GM18499 (cell line): ENCODE measurements around the gene ZNF101.
"Not testable (repeated sequence)": the region's sequence is repeated elsewhere in the genome, so short reads cannot be mapped to it uniquely, and the experiment has no call there.

Source experiments
- ATAC-seq: cut with Tn5 transposase; IDR thresholded peaks from one replicate; pipeline ENCODE4 v1.9.1; 2021; ENCODE audit warnings: moderate number of reproducible peaks; ENCODE audit not compliant: insufficient read depth, unreplicated experiment

ZNF101 gene

DNA sequence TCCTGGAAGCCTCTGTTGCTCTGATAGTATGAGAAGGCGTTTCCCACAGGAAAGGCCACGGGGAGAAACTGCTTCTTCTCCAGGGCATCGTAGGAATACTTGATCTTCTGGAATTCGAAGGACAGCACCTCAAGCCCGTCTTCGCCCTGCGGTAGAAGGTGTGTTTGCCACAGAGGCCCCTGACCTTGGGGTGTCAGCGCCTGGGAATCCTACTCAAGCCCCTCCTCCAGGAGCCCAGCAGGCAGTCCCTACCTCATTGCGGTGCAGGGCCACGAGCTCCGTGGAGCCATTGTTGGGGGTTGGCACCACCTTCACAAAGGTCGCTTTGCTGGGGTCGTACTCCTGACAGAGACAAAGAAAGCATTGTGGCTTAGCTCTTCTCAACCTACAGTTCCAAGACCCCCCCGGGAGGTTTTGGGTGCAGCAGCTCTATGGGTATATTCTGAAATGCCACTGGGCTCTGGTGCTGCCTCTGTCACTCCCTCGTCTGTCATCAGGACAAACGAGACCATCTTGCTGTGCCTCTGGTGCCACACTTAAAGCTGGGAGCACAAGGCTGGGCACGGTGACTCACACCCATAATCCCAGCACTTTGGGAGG is 8.9 kb upstream of the ZNF101 start:
- ATAC-seq, result no peak

DNA sequence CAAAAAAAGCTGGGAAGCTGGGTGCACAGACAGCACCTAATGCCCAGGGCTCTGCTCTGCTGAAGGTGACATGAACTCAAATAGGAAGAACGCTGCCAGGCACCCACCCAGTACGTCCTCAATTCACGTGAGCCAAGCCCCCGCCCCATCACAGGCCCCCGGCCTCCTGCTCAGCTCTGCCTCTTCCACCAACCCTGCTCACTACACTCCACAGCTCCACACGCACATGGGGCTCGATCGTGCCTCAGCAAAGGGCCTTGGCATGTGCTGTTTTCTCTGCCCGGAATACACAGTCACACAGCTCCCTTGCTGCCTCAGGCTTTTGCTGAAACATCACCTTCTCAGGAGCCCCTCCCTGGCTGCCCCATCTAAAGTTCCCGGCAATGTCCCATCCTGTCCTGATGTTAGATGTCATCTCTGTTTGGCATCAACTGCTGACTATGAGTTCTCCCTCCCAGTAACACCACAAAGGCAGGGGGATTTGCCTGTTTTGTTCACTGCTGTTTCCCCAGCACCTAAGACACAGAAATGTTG is 7.4 kb upstream of the ZNF101 start:
- no peak for ATAC-seq

DNA sequence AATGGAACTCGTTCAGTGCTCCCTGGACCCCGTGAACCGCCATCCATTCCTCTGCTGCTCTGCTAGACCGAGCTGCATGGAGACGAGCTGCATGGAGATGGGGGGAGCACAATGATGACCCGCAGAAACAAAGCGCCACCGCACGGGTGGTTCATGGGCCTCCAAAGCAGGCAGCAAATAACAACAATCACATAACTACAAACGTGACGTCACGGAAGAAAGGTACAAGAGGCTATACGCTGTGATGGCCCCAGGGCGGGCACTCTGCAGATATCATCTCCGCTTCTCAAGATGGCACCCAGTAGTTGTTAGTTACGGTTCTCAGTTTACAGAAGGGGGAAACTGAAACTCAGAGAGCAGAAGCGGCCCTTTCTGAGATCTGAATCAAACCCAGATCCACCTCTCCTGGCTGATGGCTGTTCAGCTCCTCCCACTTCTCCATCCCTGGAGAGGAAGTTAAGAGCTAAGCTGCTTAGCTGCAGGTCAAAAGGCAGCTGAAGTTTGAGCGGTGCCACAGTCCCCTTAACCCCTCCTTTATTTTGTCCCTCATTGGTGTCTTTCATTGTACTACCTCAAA is 6.9 kb upstream of the ZNF101 start:
- no peak for ATAC-seq

DNA sequence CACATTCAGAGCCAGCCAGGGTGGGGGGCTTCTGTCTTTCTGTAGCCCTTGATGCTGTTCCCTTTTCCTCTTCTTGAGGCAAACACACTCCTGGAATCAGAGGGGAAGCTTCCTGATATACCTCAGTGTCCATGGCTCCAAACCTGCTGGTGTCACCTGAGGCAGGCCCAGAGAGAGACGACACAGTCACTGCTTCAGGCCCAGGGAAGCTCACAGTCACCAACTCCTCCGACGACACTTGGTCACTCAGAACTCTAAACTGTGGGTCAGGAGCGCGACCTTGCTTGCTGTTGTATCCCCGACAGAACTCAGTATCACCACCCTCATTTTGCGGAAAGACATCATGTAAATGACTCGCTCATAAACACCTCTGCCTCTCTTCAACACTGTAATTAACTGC is 6.3 kb upstream of the ZNF101 start:
- ATAC-seq, result no peak

DNA sequence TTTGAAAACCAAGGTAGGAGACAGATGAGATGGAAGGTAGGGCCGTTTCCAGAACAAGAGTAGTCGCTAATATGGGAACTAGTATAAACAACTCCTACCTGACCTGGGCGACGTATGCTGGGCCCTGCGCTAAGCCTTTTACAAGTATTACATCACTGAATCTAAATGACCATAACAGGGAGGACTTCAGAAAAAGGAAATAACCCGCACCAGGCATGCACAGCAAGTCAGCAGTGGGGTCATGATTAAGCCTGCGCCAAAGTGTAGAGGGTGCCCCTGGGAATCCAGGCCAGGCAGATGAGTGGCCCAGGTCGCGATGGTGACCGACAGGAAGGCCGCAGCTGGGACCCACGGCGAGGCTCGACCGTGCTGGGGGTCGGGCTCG is 5.8 kb upstream of the ZNF101 start:
- no peak for ATAC-seq

DNA sequence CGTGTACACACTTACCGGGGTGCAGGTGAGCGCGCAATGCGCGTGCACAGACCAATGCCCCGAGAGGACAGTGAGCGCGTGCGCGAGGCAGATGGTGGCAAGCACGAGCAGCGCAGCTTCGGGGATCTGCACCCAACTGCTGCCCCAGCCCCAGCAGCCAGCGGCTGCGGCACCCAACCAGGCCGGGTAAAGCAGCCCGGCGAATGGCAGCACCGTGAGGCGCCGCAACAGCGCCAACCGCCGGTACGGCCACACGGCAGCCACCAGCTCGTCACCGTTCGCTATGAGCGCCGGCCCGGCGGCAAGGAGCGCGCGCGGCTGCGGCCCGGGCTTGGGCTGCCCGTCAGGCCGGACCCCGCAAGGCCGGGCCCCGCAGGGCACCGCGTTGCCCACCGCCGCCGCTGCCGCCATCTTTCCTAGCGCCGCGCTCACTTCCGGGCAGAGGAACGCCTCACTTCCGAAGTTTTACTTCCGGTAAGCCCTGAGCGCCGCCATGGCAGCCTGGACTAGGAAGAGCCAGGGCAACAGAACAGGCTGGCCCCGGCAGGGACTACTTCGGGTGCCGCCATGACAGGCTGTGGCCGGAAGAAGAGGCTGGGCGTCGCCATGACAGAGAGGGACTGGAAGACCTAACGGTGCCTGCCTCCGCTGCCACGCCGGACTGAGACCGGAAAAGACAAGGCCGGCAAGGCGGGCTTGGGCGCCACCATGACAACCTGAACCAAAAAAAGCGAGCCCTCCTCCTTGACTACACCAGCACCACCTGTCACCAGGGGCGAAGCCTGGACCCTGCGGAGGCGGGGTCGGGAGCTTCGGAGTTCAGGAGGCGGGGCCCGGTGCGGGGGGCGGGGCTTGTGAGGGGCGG is 5.2 kb upstream of the ZNF101 start, which contains the start of gene ATP13A1:
Gene ATP13A1 (minus strand): TSS at position 421 of the 865 bp plus-strand sequence. CDS start 10 bp downstream, at position 411.
- peak; percentile 48 for ATAC-seq

DNA sequence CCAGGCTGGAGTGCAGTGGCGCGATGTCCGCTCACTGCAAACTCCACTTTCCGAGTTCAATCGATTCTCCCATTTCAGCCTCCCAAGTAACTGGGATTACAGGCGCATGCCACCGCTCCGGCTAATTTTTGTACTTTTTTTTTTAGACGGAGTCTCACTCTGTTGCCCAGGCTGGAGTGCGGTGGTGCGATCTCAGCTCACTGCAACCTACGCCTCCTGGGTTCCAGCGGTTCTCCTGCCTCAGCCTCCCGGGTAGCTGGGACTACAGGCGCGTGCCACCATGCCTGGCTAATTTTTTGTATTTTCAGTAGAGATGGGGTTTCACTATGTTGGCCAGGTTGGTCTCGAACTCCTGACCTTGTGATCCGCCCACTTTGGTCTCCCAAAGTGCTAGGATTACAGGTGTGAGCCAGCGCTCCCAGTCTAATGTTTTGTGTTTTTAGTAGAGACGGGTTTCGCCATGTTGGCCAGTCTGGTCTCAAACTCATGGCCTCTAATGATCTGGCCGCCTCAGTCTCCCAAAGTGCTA is 3.2 kb upstream of the ZNF101 start:
- not testable (repeated sequence) for ATAC-seq

DNA sequence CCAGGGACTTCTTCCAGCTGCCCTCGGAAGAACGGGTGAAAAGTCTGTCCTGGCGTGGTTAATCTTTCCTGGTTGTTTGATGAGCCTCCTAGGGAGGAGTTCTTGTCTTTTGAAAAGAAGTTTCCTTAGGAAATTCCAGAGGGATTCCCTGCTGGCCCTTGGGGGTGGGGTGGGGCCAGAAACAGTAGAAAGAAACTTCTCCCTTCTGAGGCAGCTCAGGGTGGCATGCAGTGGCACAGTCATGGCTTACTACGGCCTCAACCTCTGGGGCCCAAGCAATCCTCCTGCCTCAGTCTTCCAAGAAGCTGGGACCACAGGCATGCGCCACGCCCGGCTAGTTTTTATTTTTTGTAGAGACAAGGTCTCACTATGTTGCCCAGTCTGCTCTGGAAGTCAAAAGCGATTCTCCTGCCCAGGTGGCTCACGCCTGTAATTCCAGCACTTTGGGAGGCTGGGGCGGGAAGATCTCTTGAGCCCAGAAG is 1.5 kb downstream of the ZNF101 start:
- no peak for ATAC-seq

DNA sequence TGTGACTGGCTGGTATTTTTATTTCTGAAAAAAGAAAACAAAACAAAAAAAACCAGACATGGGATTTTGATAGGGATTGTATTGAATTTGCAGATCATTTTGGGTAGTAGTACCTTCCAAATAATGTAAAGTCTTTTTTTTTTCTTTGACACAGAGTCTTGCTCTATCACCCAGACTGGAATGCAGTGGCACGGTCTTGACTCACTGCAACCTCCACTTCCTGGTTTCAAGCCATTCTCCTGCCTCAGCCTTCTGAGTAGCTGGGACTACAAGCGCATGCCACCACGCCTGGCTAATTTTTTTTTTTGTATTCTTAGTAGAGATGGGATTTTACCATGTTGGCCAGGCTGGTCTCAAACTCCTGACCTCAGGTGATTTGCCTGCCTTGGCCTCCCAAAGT is 4.2 kb downstream of the ZNF101 start:
- no peak for ATAC-seq

DNA sequence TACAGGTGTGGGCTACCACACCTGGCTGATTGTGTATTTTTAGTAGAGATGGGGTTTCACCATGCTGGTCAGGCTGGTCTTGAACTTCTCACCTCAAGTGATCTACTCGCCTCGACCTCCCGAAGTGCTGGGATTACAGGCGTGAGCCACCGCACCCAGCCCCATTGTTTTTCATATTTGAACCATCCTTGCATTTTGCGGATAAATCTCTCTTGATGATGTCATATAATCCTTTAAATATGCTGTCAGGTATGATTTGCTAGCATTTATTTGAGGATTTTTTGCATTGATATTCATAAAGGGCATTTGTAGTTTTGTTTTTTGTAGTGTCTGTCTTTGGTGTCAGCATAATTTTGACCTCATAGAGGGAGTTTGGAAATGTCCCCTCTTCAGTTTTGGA is 5.7 kb downstream of the ZNF101 start:
- ATAC-seq, result no peak

DNA sequence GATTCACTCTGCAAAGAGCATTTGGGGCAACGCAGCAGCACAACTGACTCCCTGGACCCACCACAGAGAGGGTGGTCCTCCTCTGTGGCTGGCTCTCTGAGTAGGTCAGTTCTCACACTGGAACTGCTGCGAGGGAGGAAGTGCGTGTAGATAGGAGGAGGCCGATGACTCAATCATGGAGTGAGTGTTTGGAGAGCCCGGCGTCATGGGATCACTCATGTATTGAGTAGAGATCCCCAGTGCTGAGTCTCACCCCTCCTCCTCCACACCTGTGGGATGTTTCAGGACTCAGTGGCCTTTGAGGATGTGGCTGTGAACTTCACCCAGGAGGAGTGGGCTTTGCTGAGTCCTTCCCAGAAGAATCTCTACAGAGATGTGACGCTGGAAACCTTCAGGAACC is 8.9 kb downstream of the ZNF101 start:
- no peak for ATAC-seq

DNA sequence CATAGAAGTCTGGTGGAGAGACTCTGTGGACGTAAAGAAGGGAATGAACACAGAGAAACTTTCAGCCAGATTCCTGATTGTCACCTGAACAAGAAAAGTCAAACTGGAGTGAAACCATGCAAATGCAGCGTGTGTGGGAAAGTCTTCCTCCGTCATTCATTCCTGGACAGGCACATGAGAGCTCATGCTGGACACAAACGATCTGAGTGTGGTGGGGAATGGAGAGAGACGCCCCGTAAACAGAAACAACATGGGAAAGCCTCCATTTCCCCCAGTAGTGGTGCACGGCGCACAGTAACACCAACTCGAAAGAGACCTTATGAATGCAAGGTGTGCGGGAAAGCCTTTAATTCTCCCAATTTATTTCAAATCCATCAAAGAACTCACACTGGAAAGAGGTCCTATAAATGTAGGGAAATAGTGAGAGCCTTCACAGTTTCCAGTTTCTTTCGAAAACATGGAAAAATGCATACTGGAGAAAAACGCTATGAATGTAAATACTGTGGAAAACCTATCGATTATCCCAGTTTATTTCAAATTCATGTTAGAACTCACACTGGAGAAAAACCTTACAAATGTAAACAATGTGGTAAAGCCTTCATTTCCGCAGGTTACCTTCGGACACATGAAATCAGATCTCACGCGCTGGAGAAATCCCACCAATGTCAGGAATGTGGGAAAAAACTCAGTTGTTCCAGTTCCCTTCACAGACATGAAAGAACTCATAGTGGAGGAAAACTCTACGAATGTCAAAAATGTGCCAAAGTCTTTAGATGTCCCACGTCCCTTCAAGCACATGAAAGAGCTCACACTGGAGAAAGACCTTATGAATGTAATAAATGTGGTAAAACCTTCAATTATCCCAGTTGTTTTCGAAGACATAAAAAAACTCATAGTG is 10.8 kb downstream of the ZNF101 start:
- ATAC-seq, result no peak

DNA sequence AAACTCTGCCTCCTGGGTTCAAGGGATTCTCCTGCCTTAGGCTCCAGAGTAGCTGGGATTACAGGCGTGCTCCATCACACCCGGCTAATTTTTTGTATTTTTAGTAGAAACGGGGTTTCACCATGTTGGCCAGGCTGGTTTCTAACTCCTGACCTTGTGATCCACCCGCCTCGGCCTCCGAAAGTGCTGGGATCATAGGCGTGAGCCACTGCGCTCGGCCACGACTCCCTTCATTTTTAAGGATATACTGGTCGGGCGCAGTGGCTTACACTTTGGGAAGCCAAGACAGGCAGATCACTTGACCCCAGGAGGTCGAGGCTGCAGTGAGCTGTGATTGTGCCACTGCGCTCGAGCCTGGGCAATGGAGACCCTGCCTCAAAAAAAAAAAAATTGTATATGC is 17.5 kb downstream of the ZNF101 start:
- not testable (repeated sequence) for ATAC-seq

DNA sequence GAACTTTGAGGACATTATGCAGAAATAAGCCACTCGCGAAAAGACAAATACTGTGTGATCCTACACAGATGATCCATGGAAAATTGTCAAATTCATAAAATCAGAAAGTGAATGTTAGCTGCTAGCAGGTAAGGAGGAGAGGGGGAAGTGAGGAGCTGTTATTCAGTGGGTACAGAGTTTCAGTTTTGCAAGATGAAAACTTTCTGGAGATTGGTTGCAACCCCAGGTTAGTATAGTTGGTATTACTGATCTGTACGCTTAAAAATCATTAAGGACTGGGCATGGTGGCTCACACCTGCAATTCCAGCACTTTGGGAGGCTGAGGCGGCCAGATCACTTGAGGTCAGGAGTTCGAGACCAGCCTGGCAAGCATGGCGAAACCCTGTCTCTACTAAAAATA is 17.9 kb downstream of the ZNF101 start:
- ATAC-seq, result no peak

DNA sequence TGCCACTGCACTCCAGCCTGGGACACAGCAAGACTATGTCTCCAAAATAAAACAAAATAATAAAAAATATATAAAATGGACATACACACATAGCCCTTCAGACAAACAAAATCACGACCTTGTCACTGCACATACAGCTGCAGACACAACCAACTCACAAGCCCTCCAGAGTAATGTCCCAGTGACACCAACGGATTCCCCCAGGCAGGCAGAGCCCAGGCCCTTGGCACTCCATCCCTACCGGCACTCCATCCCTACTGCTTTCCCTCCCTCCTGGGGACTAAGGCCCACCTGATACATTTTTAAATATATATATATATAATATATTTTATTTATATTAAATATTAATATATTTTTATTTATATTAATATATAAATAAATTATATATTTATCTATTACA is 18.5 kb downstream of the ZNF101 start:
- no peak for ATAC-seq

DNA sequence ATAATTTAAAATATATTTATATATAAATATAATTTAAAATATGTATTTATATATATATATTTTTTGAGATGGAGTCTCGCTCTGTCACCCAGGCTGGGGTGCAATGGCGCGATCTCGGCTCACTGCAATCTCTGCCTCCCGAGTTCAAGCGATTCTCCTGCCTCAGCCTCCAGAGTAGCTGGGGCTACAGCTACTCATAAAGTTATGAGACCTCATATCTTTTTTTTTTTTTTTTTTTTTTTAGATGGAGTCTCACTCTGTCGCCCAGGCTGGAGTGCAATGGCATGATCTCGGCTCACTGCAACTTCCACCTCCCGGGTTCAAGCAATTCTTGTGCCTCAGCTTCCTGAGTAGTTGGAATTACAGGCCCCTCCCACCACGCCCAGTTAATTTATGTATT is 20.4 kb downstream of the ZNF101 start:
- not testable (repeated sequence) for ATAC-seq

DNA sequence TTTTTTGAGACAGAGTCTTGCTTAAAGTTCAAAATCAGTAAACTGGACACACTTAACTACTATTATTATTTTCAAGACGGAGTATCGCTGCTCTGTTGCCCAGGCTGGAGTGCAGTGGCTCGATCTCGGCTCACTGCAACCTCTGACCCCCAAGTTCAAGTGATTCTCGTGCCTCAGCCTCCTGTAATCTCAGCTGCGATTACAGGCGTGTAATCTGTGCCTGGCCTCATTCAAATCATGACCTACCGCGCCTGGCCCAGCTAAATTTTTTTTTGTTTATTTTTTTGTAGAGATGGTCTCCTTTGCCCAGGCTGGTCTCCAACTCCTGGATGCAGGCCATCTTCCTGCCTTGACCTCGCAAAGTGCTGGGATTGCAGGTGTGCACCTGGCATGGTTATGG is 23.0 kb downstream of the ZNF101 start:
- no peak for ATAC-seq

DNA sequence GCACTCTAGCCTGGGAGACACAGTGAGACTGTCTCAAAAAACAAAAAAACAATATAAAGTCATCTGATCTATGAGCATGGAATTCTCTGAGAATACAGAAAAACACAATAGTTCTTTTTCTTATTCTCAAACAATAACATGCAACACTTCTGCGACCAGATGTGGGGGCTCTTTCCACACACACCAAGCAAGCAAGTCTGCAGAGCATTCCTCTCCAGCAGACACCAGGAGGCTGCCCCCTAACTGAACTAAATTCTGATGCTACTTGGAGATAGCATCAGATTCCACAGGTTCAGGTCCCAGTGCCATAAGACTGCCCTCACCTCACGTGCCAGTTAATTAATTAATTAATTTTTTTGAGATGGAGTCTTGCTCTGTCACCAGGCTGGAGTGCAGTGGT is 27.7 kb downstream of the ZNF101 start:
- ATAC-seq, result no peak

DNA sequence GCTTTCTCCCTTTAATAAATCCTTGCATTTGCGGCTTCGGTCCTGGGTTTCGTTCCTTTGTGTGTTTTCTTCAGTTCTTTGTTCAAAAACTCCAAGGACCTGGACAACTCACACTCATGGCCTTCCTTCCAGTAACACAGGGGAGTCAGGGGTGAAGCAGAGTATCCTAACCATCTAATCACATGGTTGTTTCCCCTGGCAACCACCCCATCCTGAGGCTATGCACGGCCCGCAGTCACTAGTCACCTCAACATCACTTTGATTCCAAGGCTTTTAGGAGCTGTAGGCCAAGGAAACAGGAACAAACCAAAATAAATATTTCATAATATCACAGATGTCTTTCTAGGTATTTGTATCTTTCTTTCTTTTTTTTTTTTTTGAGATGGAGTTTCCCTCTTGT is 28.9 kb downstream of the ZNF101 start:
- no peak for ATAC-seq

DNA sequence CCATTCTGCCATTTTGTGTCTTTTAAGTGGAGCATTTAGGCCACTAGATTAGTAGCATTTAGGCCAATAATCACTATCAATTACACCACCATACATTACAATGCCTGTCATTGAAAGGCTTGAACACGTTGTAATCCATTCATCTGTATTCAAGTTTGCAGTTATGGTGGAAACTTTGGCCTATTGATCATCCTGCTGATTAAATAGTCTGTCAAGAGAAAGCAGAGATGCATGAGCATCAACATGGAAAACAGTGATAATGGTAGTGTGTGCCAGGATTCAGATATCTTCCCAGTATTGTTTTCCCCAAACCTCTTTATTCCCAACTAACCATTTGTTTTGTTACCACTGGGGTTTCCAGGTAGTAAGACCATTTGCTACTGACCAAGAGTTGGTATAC is 31.9 kb downstream of the ZNF101 start:
- ATAC-seq, result not testable (repeated sequence)
